ENCODE measurements around the gene PNMT. TPM values are rescaled to one million over a fixed set of nuclear protein-coding genes. Genes with fewer than 3 reads are reported as not detected.

The PNMT gene
- total and polyA plus RNA-seq, 2 of the 13 experiments (the other 11 are each of a cell fraction or from before 2014, with no cell fraction given): 0.25 TPM; not detected in 1

GRCh38 chr17:39671651-39672521 is 3.6 kb downstream of the PNMT start (continued):
- TF ChIP-seq, protein P1, sequence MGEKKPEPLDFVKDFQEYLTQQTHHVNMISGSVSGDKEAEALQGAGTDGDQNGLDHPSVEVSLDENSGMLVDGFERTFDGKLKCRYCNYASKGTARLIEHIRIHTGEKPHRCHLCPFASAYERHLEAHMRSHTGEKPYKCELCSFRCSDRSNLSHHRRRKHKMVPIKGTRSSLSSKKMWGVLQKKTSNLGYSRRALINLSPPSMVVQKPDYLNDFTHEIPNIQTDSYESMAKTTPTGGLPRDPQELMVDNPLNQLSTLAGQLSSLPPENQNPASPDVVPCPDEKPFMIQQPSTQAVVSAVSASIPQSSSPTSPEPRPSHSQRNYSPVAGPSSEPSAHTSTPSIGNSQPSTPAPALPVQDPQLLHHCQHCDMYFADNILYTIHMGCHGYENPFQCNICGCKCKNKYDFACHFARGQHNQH (CRISPR knock-in tag; IDR thresholded peaks at IDR 0.05): peak; percentile 47; the same call in 1 of the 2 replicates
- TF ChIP-seq ZNF510 (CRISPR knock-in tag; IDR thresholded peaks at IDR 0.05; ENCODE audit: low read depth): no peak
- TF ChIP-seq ZNF484 (CRISPR knock-in tag; IDR thresholded peaks at IDR 0.05; ENCODE audit: borderline replicate concordance, low read depth): no peak
- TF ChIP-seq ZBTB3 (CRISPR knock-in tag; IDR thresholded peaks at IDR 0.05; ENCODE audit: borderline replicate concordance, low read depth): no peak
- TF ChIP-seq THAP9 (CRISPR knock-in tag; IDR thresholded peaks at IDR 0.05; ENCODE audit: borderline replicate concordance): no peak; the same call in 1 of the 2 replicates
- TF ChIP-seq ZNF253 (CRISPR knock-in tag; IDR thresholded peaks at IDR 0.05; ENCODE audit: borderline replicate concordance): no peak
- TF ChIP-seq SALL2 (CRISPR knock-in tag; IDR thresholded peaks at IDR 0.05): peak; percentile 52; the same call in 1 of the 2 replicates
- TF ChIP-seq MEIS1 (CRISPR knock-in tag; IDR thresholded peaks at IDR 0.05; ENCODE audit: borderline replicate concordance): peak; percentile 78; the same call in 1 of the 2 replicates
- no peak for TF ChIP-seq CREB1 (IDR thresholded peaks at IDR 0.05)
- no peak for TF ChIP-seq CREB1 (CRISPR knock-in tag; IDR thresholded peaks at IDR 0.05)
- peak; percentile 76; the same call in 1 of the 2 replicates for TF ChIP-seq KDM2A (CRISPR knock-in tag; IDR thresholded peaks at IDR 0.05; ENCODE audit: borderline replicate concordance, low read depth)
- no peak for TF ChIP-seq ZNF780A (CRISPR knock-in tag; IDR thresholded peaks at IDR 0.05)
- TF ChIP-seq TMF1 (CRISPR knock-in tag; IDR thresholded peaks at IDR 0.05; ENCODE audit: low read depth): no peak
- no peak for TF ChIP-seq SMYD3 (CRISPR knock-in tag; IDR thresholded peaks at IDR 0.05)
- TF ChIP-seq ZNF17 (CRISPR knock-in tag; IDR thresholded peaks at IDR 0.05): no peak
- TF ChIP-seq, protein P2, sequence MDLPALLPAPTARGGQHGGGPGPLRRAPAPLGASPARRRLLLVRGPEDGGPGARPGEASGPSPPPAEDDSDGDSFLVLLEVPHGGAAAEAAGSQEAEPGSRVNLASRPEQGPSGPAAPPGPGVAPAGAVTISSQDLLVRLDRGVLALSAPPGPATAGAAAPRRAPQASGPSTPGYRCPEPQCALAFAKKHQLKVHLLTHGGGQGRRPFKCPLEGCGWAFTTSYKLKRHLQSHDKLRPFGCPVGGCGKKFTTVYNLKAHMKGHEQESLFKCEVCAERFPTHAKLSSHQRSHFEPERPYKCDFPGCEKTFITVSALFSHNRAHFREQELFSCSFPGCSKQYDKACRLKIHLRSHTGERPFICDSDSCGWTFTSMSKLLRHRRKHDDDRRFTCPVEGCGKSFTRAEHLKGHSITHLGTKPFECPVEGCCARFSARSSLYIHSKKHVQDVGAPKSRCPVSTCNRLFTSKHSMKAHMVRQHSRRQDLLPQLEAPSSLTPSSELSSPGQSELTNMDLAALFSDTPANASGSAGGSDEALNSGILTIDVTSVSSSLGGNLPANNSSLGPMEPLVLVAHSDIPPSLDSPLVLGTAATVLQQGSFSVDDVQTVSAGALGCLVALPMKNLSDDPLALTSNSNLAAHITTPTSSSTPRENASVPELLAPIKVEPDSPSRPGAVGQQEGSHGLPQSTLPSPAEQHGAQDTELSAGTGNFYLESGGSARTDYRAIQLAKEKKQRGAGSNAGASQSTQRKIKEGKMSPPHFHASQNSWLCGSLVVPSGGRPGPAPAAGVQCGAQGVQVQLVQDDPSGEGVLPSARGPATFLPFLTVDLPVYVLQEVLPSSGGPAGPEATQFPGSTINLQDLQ (CRISPR knock-in tag; IDR thresholded peaks at IDR 0.05): no peak
- peak; percentile 31; the same call in 1 of the 2 replicates for TF ChIP-seq KMT2A (CRISPR knock-in tag; IDR thresholded peaks at IDR 0.05)
- no peak for TF ChIP-seq POGZ (CRISPR knock-in tag; IDR thresholded peaks at IDR 0.05)
- TF ChIP-seq XBP1 (CRISPR knock-in tag; IDR thresholded peaks at IDR 0.05): no peak
- no peak for TF ChIP-seq SCMH1 (CRISPR knock-in tag; IDR thresholded peaks at IDR 0.05; ENCODE audit: borderline replicate concordance)
- TF ChIP-seq ZNF839 (CRISPR knock-in tag; IDR thresholded peaks at IDR 0.05; ENCODE audit: borderline replicate concordance): peak; percentile 62; the same call in 1 of the 2 replicates
- no peak for TF ChIP-seq PLRG1 (conservative IDR thresholded peaks at IDR 0.05)
